GM21528 (cell line): ENCODE measurements around the gene UBE2Q1.
"Not testable (repeated sequence)": the region's sequence is repeated elsewhere in the genome, so short reads cannot be mapped to it uniquely, and the experiment has no call there.

Source experiments
- ATAC-seq: cut with Tn5 transposase; IDR thresholded peaks from one replicate; pipeline ENCODE4 v1.9.1; 2021; ENCODE audit warnings: mild to moderate bottlenecking, moderate library complexity; ENCODE audit not compliant: unreplicated experiment, low FRiP score

The UBE2Q1 gene

DNA sequence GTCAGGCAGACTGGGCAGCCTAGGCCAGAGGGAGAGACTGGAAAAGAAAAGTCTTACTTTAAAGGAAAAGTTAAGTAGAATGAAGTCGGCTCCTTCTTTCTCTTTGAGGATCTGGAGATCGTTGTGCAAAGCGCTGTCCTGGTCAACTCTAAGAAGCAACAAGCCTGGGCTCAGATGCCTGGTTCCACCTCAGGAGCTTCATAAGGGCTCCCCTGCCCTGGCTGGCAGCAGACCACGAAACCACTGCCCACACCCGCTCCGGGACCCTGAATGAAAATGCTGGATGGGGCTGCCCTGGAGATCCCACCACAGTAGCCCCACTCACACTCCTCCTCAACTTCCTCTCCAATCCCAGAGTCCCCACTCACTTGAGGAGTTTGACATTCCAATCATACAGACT is 6.4 kb downstream of the UBE2Q1 start:
- no peak for ATAC-seq

DNA sequence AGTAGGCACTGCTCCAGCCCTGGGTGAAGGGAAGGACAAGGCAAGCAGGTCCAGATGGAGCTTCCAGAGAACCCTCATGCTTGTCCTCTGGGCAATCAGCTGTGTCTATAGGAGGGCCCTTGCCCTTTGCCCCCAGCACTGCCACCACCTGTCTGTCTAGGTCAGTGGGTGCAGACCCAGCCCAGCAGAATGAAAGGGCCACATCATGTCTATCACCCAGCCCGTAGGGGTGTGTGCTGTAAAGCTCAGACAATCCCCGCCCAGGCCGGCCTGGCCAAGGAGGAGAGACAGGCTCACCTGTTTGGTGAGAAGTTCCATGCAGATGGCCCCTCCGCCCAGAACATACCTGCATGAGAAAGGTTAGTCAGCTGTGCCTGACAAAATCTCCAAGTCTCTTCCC is 7.0 kb downstream of the UBE2Q1 start:
- ATAC-seq = no peak

DNA sequence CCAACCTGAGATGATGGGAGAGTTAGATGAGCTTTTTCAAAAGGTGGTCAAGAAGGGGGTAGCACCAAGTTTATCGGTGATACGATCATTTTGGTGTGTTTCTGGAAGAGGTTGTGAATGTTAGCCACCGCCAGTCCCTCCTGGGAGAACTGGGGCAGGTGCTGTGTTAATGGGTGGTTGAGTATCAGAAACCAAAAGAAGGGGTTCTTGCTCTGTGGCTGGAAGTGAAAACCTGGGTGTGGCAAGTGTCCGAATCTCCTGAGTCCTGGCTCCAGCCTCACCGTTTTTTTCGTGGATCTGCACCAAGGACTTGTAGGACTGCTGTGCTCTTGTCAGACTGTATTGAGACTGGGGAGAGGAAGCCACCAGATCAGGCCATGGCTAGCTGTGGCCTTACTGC is 7.8 kb downstream of the UBE2Q1 start:
- no peak for ATAC-seq

DNA sequence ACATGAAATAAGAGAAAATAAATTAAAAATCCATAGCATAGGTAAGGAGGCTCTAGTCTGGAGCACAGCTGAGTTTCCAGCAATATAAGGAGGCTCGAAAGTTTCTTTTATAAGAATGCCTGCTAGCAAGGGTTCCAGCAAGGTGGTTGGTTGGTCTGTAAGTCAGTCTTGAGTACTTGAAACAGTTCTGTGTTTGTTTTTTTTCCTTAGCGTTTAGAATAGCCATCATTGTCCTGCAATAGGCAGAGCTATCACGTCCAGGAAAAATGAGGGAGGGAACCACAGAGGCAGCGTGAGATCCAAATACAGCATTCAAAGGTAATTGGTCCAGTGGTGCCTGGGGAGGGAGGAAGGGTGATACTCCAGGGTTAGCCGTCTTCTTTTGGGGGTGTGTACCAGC is 8.4 kb downstream of the UBE2Q1 start:
- no peak for ATAC-seq

DNA sequence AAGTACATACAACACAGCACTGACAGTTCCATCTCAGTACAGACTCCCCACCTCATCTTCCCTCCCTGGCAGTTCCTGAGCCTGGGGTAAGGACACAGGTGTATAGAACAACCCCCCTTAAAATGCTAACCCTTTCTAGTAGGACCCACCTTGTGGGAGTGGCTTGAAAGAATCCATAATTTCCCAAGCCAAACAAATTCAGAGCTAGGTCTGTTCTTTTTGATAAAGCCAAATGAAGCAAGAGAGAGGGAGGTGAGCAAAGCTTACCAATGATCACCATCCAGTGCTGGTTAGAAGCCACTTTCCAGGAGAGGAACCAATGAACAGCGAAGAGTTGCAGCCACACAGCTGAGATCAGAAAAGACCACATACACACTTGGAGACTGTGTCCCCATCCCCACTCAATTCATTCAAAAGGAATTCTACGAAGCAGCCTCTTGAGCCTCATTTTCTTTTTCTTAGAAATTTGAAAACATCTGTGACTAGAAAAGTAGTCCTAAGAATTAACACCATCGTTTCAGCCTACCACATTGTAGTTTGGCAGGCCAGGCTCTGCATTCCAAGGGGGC is 9.2 kb downstream of the UBE2Q1 start:
- ATAC-seq = no peak

DNA sequence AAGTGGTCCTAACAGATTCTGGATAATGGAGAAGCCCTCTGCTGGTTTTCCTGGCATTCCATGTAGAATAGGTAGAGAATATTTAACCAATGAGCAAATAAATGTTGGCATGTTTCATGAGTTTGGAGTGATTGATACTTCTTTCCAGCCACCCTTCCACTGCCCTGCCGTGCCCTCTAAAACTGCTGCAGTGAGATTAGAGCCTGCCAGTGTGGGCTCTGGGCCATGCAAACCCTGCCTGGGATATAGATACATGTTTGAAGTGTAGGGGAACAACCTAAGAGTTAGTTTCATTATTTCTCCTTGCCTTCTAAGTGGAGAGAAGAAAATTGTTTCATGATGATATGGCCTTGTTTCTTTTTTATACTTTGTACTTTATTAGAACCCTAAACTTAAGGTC is 10.4 kb downstream of the UBE2Q1 start:
- no peak for ATAC-seq

DNA sequence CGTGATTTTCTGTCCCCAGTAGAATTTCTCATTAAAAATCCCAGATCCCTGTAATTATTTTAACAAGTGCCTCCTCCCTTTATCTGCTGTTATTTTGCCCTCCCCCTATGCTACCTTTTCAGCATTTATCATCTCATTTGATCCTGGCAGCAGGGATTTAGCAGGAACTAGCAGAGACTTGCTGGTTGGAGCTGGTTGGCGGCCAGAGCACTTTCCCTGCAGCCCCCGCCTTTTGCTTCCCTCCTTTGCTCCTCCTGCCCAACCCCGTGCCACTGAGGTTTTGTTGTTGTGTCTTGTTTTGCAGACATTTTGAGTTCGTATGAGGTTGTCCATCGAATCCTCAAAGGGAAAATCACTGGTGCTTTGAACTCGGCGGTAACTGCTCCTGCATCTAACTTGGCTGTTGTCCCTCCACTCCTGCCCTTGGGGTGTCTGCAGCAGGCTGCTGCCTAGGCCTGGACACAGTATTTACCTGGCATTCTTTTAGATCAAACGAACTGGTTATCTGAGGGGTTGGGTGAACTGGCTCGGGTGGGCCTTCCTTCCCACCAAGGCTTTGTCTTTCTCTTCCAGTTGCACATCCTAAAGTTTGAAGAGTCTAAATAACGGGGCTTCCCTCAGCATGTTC is 11.2 kb downstream of the UBE2Q1 start:
- no peak for ATAC-seq

DNA sequence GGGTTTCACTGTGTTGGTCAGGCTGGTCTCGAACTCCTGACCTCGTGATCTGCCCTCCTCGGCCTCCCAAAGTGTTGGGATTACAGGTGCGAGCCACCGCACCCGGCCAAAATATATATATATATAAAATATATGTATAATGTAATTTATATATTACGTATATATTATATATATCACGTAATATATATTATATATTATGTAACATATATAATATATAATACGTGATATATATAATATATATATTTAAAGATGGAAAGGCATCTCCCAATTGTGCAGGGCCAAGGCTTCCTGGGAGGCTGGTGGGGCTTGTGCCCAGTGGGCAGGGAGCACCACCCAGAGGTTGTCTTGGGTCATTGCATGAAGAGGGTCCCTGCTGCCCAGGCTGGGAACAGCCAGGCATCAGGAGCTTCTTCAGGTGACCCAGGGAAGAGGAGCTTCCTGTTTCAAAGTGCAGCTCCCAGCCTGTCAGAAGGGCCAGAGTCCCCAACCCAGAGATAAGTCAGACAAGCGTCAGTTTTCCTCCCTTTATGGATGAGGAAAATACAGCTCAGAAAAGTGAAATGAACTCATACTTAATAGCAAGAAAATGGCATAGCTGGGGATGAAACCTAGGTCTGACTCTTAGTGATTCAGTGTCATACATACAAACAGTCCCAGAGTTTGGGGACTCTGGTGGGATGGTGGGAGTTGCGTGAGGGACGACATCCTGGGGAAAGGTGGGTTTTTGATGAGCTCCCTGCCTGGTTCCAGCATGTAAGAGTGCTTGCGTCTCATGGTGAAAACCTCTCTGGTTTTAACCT is 12.0 kb downstream of the UBE2Q1 start:
- ATAC-seq = no peak

DNA sequence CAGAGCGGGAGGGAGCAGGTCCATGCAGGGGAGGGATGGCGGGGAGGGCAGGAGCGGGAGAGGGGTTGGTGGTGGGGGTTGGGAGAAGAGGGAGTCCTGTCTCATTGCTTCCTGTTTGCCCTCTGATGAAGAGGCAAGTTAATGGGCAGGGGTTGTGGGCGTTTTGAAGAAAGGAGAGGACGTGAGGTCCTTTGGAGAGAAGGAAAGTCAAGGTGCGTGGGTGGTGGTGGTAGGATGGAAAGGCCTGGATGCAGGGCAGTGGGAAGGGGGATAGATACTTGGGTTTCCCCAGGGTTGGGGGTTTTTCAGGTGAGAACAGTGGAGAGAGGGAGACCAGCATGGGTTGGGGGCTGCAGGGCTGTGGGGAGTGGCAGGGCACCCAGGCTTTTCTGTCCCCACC is 17.2 kb downstream of the UBE2Q1 start:
- ATAC-seq = no peak

DNA sequence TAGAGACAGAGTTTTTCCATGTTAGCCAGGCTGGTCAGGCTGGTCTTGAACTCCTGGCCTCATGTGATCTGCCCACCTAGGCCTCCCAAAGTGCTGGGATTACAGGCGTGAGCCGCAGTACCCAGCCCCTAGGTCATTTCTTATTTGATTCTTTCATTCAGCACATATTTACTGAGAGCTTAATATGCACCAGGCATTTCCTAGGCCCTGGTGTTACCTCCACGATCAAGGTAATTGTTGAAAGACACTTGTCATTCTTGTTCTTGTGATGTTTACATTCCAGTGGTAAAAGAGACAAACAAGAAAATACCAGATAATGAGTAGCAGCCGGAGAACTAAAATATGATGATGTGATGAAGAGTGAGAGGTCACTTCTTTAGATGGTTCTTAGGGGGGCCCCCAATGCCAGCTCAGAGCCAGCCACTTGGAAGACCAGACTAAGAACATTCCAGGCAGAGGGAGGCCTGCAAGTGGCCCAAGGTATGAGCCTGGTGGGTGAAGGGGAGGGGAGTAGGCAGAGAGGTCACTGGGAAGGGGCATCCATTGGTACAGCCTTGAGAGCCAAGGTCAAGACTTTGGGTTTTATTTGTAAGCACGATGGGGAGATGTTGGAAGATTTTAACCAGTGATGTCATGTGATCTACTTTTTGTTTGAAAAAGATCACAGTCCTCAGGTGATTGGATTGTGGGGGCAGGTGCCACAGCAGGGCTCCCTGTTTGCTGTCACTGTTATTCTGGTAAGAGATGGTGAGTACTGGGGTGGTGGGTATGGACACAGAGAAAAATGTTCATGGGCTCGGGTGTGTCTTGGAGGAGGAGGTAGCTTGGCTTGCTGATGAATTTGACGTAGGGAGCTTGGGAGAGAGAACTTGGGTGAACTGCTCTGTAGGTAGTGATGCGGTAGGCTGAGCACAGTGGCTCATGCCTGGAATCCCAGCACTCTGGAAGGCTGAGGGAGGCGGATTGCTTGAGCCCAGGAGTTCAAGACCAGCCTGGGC is 18.7 kb downstream of the UBE2Q1 start:
- no peak for ATAC-seq

DNA sequence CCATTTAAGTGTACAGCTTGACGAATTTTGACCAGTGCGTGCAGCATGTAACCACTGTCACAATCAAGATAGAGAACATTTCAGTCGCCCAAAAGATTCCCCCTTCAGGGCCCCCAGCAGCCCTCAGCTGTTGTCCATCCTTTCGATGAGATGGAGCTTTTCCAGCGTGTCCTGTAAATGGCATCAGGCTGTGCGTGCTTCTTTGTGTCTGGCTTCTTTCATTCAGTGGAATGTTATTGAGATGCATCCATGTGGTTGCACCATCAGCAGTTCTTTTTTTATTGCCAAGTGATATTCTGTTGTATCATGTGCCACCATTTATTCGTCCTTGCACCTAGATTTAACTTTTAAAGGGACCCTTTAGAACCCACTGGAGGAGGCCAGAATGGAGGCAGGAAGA is 21.9 kb downstream of the UBE2Q1 start:
- no peak for ATAC-seq

DNA sequence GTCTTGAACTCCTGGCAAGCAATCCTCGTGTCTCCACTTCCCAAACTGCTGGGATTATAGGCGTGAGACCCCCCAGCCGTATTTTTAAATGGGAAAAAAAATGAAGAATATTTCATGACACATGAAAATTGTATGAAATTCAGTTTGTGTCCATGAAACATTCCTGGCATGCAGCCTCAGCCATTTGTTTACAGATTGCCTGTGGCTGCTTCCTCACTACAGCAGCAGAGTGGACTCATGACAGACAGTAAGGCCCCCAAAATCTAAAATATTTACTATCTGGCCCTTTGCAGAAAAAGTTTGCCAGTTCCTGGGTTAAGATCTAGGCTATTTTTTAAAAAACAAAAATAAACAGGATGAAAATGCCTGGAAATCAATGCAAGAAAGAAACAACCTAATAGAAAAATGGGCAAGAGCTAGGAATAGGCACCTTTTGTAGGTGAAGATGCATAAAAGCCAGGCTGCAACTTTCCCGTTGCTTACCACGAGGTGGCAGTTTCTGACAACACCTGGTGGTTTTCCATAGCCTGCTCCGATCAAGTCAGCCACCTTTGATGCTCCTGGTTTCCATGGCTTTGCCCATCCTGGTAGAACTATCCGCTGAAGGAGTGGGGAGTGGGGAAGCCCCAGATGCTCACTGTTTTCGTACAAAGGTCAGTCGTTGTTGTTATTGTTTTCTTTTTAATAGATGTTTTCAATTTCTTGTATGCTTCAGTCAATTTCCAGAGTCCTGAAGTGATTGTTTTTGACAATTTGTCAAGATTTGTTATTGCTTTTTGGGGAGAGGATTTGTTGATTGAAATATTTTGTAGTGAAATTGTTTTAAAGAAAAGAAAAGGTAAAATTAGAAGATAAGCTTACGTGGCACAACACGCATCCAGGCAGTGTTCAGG is 24.3 kb downstream of the UBE2Q1 start:
- ATAC-seq = no peak

DNA sequence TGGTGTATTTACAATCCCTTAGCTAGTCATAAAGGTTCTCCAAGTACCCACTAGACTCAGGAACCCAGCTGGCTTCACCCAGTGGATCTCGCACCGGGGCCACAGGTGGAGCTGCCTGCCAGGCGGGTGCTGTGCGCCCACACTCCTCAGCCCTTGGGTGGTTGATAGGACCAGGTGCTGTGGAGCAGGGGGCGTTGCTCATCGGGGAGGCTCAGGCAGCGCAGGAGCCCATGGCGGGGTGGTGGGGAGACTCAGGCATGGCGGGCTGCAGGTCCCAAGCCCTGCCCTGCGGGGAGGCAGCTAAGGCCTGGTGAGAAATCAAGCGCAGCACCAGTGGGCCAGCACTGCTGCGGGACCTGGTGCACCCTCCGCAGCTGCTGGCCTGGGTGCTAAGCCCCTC is 26.5 kb downstream of the UBE2Q1 start:
- ATAC-seq = not testable (repeated sequence)

DNA sequence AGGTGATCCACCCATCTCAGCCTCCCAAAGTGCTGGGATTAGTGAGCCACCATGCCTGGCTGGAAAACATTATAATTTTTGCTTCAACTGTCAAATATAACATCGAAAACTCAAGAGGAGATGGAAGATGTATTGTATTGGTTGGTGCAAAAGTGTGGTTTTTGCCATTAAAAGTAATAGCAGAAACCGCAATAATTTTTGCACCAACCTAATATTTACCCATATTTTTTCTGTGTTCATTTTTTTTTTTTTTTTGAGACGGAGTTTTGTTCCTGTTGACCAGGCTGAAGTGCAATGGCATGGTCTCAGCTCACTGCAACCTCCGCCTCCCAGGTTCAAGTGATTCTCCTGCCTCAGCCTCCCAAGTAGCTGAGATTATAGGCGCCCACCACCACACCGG is 29.2 kb downstream of the UBE2Q1 start:
- ATAC-seq = no peak

DNA sequence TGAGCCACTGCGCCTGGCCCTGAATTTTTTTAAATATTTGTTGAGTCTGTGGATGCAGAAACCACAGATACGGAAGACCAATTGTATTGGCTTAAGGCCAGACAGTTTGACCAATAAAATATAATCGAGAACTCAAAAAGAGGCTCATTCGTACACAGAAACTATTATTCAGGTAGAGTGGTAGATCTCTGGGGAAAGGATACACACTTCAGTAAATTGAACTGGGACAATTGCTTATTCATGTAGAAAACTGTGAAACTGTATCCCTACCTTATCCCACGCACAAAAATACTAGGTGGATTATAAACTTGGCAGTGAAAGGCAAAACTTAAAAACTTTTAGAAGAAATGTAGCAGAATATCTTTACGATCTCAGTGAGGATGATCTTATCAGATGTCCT is 31.3 kb downstream of the UBE2Q1 start:
- ATAC-seq = no peak

DNA sequence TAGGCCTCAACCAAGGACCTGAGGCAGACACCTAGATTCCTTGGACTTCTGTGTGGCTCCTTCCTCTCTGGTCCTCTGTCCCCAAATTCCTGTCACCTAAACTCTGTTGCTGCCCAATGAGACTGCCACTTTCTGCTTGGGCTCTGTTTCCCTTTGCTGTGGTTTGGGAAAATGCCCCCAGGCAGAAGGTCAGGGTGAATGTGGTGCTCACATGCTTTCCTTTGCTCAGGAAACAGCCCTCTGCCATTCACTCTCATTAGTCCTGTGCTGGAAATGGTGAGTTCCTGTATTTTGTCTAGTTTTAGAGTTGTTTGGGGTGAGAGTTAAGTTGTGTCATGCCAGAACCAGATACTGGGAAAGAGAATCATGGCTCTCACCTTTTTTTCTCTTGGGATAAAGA is 33.6 kb downstream of the UBE2Q1 start:
- no peak for ATAC-seq

DNA sequence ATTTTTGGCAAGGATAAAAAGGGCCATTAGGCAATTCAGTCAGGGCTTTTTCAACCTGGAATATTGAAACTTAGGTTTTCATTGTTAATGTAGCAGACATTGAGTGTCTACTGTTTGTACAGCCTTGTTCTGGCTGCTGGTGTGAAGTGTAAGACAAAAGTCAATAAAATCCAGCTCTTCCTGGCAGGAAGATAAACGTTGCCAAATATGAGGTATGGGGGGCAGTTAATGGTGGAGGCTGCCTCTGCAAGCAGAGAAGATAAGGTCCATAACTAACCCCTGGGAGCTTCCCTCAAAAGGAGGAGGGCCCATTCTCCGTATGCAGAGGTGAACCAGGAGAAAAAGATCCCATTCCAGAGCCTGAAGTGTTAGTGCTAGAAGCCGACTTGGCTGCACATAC is 36.8 kb downstream of the UBE2Q1 start:
- ATAC-seq = no peak

DNA sequence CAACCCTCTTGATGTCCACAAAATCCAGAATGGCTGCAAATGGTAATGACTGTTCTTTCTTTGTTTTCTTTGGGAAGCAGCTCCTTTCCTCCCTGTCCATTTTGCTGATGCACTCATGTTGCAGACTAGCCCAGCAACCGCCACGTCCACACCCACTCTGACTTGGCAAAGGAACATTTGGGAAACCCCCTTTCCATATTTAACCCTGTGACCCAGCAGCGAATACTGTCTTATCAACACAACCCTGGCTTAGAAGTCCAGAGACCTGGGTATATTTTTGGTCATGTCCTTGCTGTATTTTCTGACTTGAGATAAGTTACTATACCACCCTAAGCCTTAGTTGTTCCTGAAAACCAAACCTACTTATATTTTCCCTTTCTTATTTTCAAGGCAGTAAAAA is 38.1 kb downstream of the UBE2Q1 start:
- ATAC-seq = no peak

DNA sequence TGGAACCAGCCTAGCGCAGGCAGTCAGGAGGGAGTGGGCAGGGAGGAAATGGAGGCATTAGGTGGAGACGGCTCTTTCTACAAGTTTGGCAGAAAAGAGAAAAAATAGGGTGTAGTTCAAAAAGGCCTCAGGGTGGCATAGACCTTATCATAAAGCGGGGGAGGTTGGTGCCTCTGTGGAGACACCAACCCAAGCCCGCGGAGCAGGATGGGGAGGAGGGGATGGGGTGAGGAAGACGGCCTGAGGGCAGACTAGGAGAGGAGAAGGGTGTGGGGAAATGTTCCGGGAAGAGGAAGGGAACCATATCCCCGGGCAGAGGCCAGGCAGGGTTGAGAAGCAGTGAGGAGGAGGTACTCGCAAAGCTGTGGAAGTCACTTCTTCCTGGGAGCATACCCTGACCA is 38.9 kb downstream of the UBE2Q1 start:
- no peak for ATAC-seq

DNA sequence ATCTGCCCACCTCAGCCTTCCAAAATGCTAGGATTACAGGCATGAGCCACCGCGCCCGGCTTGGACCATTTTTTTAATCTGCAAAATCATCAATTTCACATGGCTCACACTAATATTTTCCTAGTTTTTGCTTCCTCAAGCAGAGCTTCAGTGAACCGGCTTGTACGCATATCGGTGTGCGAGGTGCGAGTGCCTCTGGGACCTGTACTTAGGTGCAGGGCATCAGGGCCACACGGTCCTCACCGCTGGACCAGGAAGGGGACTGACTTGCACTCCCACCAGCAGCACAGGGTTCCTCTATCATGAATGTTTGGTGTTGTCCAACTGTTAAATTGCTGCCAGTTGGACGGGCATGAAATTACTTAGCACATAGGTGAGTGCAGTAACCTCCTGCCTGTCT is 40.8 kb downstream of the UBE2Q1 start:
- no peak for ATAC-seq
